Hematopoietic multipotent progenitor cell treated with erythropoietin and hydrocortisone succinate and interleukin-3 and kit ligand, for 4 days (in vitro differentiated cells): Measurements from ENCODE around the gene TCF3.
A peak's percentile ranks its signal among the peaks of the same experiment; 100 is the strongest.

Source experiments
- DNase-seq: peaks from one replicate; pipeline ENCODE4 v3.0.0-alpha.2; 2015

The TCF3 gene

DNA sequence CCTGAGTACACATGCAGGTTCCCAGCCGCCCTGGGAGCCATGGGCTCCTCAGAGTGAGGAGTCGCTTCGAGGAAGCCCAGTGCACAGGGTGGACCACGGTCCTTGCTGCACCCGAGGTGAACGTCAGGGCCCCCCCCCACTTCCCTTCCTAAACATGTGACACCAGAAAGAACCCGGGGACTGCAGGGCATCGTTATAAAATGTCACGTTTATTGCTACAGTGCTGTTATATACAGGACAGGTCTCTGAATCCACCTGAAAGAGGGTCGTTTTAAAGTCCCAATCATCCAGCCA is 43.4 kb downstream of the TCF3 start:
- peak; percentile 58 for DNase-seq

DNA sequence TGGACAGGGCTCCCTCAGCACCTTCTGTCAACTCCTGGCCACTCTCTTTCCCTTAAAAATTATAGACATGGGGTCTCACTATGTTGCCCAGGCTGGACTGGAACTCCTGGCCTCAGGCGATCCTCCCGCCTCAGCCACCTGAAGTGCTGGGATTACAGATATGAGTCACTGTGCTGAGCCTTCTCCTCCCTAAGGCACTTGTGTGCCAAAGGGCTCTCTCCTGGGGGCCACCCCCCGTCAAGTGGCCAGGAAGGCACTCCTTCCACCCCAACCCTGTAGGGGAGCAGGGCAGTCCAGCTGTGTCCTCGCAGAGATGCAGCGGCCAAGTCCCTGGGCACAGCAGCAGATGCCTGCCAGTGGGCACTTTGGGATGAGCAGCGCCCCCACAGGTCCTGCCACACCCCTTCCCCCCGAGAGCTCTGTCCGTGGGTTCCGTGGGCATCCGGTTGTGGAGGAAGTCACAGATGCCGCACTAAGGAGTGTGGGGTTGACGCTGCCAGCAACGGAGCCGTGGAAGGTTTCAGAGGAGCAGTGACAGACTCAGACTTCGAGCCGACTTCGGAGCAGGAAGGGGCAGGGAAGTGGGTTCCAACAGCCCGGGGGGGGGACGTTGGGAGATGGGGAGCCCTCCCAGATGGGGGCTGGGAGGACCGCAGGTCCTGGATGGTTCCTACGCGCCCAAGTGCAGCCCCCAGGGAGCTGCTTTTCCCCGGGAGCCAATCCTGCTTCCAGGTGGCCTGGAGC is 43.9 kb downstream of the TCF3 start:
- peak; percentile 41 for DNase-seq

DNA sequence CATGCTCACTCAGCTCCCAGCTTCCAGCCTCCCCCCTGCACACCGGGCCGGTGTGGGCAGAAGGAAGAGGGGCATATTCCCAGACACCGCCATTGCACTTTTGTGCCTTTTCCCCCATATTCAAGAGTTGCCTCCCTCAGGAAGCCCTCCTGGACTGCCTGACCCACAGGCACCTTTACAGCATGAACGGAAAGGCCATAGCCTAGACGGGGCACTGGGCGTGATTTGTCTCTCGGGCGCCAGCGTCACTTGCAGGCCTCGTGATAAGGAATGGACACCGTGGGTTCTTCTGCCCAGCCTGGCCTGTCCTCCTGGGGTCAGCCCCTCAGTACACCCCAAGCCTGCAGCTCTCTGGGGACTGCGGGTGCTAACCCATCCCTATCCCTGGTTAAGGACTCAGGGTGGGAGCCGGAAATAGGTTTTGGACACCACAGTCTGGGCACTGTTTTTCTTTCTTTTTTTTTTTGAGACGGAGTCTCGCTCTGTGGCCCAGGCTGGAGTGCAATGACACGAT is 46.2 kb downstream of the TCF3 start:
- peak; percentile 40 for DNase-seq

DNA sequence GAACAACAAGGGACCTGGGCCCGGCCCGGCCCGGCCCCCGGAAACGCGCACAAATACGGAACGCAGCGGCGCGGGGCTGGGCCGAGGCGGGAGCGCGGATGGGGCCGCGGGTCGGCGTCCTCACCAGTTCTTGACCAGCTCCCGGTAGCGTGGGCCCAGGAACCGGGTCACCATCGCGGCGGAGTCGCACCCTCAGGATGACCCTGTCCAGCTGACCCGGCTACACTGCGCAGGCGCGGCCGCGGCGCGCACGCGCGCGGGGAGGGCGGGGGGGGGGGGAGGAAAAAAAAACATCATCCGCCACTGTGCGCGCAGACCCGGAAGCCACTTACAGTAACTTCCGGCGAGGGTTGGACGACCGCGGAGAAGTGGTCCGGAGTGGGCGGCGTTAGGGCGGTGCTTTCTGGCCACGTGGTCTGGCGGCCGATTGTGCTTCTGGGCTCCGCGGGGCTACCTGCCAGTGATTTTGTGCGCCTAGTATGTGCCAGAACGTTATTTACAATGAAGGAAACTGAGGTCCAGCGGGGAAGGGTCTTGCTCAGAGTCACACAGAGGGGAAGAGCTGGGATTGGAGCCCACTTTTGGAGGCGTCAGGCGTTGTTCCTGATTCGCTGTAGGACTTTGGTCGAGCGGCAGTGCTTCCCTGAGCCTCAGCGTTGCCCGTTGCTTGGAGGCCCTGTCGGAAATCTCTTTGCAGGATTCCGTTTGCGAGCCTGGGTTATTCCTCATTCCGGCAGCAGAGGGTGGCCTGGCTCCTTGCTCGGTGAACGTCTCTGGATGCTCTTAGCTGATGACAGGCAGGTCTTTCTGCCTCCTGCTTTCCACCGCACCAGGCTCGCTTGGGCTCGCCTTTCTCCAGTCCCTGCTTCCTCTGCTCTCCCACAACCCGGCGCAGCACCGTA is 46.9 kb downstream of the TCF3 start, which contains the start of gene UQCR11:
Gene UQCR11, minus strand, starts transcription at position 227 of the 902 bp plus-strand sequence. Its CDS starts 53 bp downstream, at position 174.
- DNase-seq, result peak; percentile 98

DNA sequence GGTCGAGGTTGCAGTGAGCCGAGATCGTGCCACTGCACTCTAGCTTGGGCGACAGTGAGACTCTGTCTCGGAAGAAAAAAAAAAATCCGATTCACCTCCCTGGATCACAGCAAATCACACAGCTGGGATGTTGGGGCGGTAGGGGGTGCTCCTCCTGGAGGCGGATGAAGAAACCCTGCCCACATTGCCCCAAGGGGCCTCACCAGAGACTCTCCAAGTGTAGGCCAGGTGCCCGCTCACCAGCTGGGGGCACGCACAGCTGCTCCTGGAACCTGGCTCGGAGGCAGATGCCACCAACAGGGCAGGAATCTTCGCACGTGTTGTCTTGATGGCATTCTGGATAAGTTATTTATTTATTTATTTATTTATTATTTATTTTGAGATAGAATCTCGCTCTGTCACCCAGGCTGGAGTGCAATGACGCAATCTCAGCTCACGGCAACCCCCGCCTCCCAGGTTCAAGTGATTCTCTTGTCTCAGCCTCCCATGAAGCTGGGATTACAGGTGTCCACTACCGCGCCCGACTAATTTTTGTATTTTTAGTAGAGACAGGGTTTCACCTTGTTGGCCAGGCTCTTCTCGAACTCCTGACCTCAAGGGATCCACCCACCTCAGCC is 50.2 kb downstream of the TCF3 start:
- DNase-seq, result no peak

DNA sequence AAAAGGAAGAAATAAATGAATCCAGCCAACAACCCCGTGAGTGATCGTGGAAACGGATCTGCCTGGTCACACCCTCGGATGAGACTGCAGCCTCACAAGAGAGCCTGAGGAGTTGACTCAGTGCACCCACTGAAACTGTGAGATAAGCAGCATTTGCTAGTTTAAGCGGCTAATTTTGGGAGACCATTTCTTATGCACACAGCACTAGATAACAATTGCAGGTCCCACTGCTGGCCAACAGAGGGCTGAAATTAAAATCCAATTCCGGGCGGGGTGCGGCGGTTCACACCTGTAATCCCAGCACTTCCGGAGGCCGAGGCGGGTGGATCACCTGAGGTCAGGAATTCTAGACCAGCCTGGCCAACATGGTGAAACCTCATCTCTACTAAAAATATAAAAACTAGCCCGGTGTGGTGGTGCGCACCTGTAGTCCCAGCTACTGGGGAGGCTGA is 50.8 kb downstream of the TCF3 start:
- peak; percentile 81 for DNase-seq

DNA sequence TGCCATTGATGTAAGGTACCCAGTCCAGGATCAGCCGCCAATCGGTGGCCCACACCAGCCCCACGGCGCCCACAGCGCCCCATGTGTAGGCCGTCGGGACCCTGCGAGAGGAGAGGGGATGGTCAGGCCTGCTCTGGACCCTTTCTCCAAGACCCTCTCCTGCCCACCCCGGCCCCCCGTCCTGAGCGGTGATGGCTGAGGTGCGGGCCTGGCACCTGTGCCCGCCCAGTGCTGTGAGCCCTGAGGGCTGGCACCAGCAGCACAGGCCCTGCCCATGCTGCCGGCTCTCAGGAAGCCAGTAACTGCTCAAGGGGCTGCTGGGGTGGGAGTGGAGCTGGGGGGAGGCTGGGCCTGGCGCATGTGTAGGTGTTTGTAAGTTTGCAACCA is 53.0 kb downstream of the TCF3 start:
- DNase-seq, result no peak

DNA sequence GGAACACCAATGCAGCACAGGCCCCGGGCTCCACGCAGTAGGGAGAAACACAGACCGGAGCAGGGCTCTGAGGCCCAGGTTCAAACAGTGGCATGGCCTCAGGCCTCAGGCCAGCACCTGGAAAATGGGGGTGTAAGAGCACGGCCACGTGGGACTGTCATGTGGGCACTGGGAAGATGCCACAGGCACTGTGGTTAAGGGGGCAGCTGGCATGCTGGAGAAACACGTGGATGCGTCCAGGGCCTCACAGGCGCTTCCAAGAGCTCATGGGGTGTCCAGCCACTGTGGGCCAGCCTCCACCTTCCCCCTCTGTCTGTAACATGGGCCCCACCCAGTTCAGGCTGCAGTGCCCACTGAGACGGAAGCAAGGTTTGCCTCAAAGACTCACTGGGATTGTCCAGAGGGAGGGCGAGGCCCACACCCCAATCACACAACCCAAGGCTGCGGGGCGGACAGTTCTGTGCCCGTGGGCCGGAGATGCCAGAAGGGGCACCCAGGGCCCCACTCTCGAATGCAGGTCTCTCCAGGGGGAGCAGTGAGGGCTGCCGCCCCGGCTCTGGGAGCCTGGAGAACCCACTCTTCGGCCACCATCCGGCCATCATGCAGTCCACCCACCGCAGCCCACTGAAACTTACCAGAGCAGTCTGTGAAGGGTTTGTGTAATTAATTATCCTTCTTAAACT is 53.5 kb downstream of the TCF3 start:
- no peak for DNase-seq

DNA sequence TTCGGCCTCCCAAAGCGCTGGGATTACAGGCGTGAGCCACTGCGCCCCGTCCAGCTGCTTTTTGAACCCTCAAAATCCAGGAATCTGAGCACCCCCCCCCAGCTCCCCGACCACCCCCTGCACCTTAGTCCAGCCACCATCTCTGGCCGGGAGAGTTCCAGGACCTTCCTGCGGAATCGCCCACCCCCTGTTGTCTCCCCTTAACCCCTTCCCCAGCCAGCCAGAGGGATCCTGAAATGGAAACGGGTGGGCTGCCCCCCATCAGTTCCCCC is 59.0 kb downstream of the TCF3 start:
- no peak for DNase-seq

DNA sequence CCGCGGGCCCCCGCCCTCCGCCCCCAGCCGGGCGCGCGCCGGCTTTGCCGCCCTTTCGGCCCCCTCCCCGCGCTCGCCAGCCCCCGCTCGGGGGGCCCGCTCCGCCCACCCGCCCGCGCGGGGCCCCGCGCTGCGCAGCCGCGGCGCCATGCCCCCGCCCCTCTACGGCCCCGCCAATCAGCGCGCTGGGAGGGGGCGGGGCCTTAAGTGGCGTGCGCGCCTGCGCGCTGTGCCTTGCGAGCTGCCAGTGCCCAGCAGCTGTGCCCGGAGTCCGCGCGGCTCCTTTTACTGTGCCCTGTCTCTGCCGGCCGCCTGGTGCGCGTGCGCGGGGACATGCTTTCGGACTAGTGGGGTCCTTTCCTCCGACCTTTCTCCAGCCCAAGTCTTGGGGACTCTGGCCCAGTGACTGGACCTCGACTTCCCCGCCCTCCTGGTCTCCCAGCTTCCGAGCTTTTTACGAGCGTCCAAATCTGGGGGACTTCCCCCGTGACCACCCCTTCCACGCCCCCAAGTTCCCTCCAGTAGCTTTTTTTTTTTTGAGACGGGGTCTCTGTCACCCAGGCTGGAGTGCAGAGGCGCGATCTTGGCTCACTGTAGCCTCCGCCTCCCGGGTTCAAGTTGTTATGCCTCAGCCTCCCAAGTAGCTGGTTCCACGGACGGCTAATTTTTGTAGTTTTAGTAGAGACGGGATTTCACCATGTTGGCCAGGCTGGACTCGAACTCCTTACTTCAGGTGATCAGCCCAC is 59.5 kb downstream of the TCF3 start, which contains the start of gene MBD3:
Gene MBD3, minus strand, starts transcription at position 111 of the 746 bp plus-strand sequence. CDS start 234 bp downstream, outside the sequence.
- peak; percentile 98 for DNase-seq

DNA sequence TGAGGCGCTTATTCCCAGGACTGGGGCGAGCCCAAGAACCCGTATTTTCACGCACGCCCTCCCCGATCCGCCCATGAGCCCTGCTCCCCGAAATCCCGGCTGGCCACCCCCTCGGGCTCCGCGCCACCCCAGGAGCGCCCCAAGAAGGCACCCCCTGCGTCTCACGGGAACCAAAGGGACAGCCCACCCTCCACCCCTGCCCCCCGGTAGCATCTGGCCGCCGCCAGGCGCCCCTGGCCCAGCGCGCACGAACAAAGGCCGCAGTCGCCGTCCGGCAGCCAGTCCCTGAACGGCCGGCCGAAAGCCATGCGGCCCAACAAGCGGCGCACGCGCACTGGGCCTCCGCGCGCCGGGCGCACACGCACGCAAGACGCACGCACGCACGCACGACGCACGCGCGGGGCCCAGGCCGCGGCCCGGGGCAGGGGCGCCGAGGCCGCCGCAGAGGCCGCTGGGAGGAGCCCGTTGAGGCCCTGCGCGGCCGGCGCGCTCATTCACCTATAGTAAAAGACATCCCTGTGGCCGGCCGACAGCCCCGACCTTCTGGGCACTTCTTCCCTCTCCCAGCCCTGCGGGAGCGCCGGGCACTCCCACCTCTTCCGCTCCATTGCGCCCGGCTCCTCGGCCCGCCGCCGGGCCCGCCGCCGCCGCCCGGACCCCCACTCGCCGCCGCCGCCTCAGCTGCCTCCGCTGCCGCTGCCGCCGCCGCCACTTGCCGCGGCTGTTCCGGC is 60.2 kb downstream of the TCF3 start:
- peak; percentile 95 for DNase-seq

DNA sequence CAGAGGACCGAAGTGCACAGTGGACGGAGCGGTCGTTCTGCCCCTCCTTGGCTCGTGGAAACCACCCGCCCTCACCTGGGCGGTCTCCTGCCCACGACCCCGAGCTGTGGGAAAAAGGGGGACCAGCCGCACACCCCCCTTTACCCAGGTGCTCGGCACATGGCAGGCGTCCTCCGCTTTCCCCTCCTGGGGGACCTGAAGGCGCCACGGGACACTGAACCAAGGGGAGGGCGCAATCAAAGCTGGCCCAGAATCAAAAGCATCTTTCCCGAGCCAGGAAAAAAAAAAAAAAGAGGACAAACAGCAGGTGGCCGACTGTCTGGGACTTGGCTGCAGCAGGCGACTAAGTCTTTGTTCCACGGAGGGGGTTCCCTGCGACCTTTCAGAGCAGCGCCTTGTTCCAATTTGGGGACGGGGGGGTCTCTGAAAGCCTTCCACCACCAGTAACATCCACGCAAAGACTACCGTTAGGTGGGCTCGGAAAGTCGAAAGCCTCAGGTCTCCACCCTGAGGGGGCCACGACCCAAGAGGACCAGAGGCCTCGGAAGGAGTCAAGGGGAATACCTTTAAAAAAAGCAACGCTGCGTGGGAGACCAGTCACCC is 60.9 kb downstream of the TCF3 start:
- no peak for DNase-seq

DNA sequence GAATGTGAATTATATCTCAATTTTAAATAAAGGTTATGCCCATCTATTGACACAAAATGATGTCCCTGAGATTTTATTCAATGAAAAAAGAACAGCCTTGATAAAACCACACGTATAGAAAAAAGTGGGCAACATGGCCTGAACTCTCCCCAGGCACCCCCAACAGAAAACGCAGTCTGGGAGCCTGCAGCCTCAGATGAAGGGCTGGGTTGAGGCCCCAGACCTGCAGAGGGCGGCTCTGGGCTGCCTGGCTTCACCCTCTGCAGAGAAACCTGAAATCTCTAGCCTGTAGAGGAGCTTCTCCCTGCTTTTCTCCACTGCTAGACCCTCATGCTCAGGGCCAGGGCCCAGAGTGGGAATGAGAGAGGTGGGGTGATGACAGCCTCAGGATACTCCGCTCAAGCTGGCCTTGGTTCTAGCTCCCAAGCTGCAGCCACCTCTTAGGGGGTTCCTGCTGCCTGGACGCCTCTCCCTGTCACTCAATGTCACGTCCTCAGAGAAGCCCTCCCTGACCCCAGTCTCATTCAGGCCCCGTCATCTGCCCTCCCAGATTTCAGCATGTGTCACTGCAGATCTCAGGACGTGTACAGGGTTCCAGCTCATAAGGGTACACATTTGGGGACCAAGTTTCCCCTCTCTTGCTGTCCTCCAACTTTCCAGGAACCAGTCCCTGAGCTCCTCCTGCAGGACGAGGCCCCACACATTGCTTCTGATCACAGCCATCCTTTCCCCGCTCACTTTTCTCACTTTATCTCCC is 61.6 kb downstream of the TCF3 start:
- DNase-seq, result peak; percentile 83

DNA sequence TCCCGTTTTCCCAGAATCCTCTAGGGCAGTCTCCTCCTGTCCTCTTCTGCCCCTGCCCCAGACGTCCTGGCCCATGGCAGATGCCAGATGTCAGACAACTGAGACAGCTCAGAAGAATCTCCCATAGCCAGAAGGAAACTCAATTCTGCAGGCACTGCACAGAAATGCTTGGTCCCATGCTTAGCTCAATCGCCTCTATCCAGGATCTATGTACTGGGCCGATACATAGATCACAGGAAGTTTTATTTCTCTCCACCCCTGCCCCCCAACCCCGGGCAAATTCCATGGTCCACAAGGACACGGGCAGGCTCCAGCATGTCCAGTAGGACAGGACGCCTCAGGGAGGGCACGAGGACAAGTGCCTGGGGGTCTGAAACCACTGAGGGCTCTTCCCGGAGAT is 64.5 kb downstream of the TCF3 start:
- DNase-seq, result no peak

DNA sequence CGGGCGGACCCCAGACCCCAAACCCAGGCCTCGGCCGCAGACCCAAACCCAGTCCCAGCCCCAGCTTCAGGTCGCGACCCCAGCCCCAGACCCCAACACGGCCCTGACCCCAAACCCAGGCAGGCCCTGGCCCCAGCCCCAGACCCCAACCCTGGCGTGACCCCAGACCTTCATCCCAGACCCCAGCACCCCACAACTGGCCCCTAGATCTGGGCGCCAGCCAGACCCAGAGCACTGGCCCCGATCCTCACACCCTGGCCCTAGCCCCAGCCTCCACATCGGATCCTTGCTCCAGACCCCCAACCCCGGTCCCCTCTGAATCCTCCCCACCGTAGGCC is 67.2 kb downstream of the TCF3 start:
- DNase-seq, result no peak

DNA sequence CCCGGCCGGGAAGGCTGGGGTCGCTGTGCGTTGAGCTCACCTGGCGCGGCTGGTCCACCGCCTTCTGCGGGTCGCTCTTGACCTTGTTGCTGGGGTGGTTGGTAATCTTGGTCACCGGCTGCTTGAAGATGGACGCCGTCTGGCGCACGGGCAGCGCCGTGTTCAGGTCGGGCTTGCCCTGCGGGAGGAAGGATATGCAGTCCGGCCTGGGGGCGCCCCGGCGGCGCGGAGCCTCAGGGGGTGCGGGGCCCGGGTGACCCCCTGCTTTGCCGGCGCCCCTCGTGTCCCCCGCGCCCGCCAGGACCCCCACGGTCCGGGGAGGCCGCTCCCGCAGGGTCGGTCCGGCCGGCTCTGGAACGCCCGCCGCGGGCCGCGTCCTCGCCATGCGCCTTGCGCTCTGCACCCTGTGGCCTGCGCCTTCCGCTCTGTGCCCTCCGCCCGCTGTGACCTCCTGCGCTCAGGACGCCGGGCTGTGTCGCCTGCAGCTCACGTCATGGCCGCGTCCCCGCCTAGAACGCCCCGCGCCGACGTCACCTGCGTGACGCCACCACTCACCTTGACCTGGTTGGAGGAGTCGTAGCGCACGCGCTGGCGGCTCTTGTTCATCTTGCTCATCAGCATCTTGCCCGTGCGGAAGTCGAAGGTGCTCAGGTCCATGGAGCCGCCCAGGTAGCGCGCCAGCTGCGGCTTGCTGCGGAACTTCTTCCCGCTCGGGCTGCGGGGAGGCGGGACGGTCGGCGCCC is 67.7 kb downstream of the TCF3 start:
- DNase-seq, result no peak

DNA sequence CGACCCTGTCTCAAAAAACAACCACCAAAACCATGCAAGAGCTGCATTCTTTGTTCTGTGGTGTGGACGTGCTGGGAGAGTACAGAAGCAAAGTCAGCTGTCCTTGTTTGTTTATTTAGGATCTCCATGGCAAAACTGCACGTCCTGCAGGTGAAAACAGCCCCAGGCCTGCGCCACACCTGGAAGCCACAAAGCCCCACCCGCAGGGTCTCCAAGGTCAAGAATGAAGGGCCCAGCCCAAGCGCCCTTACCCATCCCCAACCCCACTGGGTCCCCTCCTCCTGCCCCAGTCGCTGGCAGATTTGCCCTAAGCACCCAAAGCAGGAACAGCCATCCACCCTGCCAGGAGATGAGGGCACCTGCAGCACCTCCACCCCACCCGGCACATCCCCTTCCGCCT is 70.2 kb downstream of the TCF3 start:
- no peak for DNase-seq

DNA sequence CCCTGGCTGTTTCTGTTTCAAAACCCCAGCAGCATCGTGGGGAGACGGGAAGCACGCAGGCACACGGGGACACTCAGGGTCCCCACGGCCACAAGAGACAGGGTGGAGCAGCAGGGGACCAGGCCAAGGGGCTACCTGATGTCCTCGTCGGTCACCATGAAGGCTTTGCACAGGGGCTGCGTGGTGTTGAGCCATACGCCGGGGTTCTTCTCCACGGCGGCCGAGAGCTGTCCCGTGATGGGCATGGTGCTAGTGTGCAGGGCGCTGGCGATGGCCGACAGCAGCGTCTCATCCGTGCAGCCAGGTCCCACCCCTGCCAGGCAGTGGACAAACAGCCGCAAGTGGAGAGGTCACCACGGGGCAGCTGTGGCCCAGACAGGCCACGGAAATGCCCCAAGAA is 71.5 kb downstream of the TCF3 start:
- no peak for DNase-seq

DNA sequence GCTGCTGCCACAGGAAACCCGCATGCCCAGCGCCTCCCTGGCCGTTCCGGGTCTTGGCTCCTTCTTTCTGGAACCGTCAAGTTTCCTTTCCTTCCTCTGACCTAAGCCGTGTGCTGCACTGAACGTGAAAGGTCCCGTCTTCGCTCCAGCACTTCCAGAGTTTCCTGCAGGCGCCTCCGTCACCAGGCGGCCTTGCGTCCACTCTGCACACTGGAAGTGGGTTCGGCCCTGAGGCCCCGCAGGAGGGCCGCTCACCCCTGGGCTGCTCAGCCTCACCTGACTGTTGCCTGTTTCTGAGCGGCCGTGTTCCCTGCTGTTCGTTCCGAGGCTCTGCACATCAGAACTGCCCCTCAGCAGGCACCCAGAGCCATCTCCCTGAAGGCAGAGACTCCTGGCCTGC is 72.0 kb downstream of the TCF3 start:
- no peak for DNase-seq

DNA sequence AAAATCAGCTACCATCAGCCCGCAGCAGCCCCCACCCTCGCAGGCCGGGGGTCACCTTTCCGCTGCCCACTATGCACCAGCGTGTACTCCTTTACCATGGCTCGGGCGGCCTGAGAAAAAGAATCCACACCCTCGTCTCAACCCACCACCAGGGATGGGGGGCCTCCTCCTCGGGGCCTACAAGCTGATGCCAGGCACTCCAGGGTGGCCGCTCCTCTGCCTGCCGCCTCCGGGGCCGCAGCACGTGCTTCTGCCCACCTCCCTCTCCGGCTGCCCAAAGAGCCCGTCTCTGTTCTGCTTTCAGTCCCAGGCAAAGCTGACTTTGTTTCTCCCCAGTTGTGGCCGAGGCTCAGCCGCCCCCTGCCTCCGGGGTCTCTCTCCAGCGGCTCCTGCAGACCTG is 73.2 kb downstream of the TCF3 start:
- no peak for DNase-seq
